Neural cell (in vitro differentiated cells): ENCODE results near the gene PAX6. TPM values are rescaled to one million over a fixed set of nuclear protein-coding genes. Genes with fewer than 3 reads are reported as not detected.
A peak's percentile ranks its signal among the peaks of the same experiment; 100 is the strongest.

Experiments
- H2AFZ ChIP-seq: fragments of 200-600, 300-800 bp; sonication (generic), shearing (Covaris generic); 2 replicates; pipeline ENCODE4 v1.6.0; 2014; ENCODE audit warnings: low read depth, mild to moderate bottlenecking, antibody characterized with exemption, low read length, moderate library complexity
- H3F3A ChIP-seq: fragments of 200-600 bp; shearing (Covaris generic); 2 replicates; pipeline ENCODE4 v1.6.1; 2016; ENCODE audit warnings: mild to moderate bottlenecking, moderate library complexity, mixed read lengths, antibody characterized with exemption, low read length; ENCODE audit not compliant: insufficient read depth, poor library complexity, severe bottlenecking
- H3K27ac ChIP-seq: fragments of 200-600, 300-800 bp; sonication (generic), shearing (Covaris generic); 2 replicates; pipeline ENCODE4 v1.5.1; 2014; ENCODE audit warnings: mild to moderate bottlenecking, low read length, moderate library complexity
- H3K27me3 ChIP-seq: fragments of 300-800, 200-600 bp; sonication (generic), shearing (Covaris generic); 2 replicates; pipeline ENCODE4 v1.6.0; 2014; ENCODE audit warnings: mild to moderate bottlenecking, low read depth, low read length, moderate library complexity; ENCODE audit not compliant: insufficient read depth
- H3K36me3 ChIP-seq: fragments of 300-800, 200-600 bp; sonication (generic), shearing (Covaris generic); 2 replicates; pipeline ENCODE4 v1.5.1; 2014; ENCODE audit warnings: mild to moderate bottlenecking, antibody characterized with exemption, low read length, moderate library complexity; ENCODE audit not compliant: insufficient read depth
- H3K4me2 ChIP-seq: fragments of 300-800, 200-600 bp; sonication (generic), shearing (Covaris generic); 2 replicates; pipeline ENCODE4 v1.6.0; 2014; ENCODE audit warnings: mild to moderate bottlenecking, low read length
- H3K4me3 ChIP-seq: fragments of 300-800, 200-600 bp; sonication (generic), shearing (Covaris generic); 2 replicates; pipeline ENCODE4 v1.5.1; 2014; ENCODE audit warnings: mild to moderate bottlenecking, low read length, moderate library complexity
- H3K79me2 ChIP-seq: fragments of 200-600 bp; shearing (Covaris generic); replicated peaks from 2 replicates; pipeline ENCODE4 v1.6.0; 2014; ENCODE audit warnings: mild to moderate bottlenecking, low read length, moderate library complexity; ENCODE audit not compliant: insufficient read depth
- H3K9ac ChIP-seq: fragments of 300-800, 200-600 bp; sonication (generic), shearing (Covaris generic); 2 replicates; pipeline ENCODE4 v1.6.1; 2016; ENCODE audit warnings: mild to moderate bottlenecking, low read length, mixed read lengths
- H3K9me2 ChIP-seq: fragments of 200-600 bp; shearing (Covaris generic); 2 replicates; pipeline ENCODE4 v1.6.1; 2016; ENCODE audit warnings: mild to moderate bottlenecking, low read length, mixed read lengths; ENCODE audit not compliant: insufficient read depth
- H3K9me3 ChIP-seq: fragments of 200-600, 300-800 bp; sonication (generic), shearing (Covaris generic); 2 replicates; pipeline ENCODE4 v1.6.1; 2016; ENCODE audit warnings: mild to moderate bottlenecking, mixed run types, low read length, moderate library complexity, mixed read lengths
- H4K20me1 ChIP-seq: fragments of 200-600 bp; shearing (Covaris generic); 2 replicates; pipeline ENCODE4 v1.6.1; 2016; ENCODE audit warnings: mild to moderate bottlenecking, mixed run types; ENCODE audit not compliant: insufficient read depth
- EP300 ChIP-seq: fragments of 450-650 bp; conservative IDR thresholded peaks from 2 replicates; pipeline ENCODE4 v1.6.1; 2014; ENCODE audit warnings: antibody characterized with exemption, mild to moderate bottlenecking, moderate library complexity; ENCODE audit not compliant: poor library complexity, severe bottlenecking
- EZH2 ChIP-seq: fragments of 200-600, 300-800 bp; shearing (Covaris generic), sonication (generic); IDR thresholded peaks from 2 replicates; pipeline ENCODE4 v1.6.1; 2014; ENCODE audit warnings: antibody characterized with exemption, low read length, borderline replicate concordance, mild to moderate bottlenecking; ENCODE audit not compliant: insufficient read depth, poor library complexity, severe bottlenecking
- MXI1 ChIP-seq: fragments of 450-650 bp; conservative IDR thresholded peaks from 2 replicates; pipeline ENCODE4 v1.6.1; 2014; ENCODE audit warnings: antibody characterized with exemption, mild to moderate bottlenecking; ENCODE audit not compliant: poor library complexity, severe bottlenecking
- POLR2AphosphoS5 ChIP-seq: IDR thresholded peaks from 2 replicates; pipeline ENCODE4 v1.6.1; 2012
- RAD21 ChIP-seq: fragments of 450-650 bp; conservative IDR thresholded peaks from 2 replicates; pipeline ENCODE4 v1.6.1; 2014; ENCODE audit warnings: antibody characterized with exemption, mild to moderate bottlenecking, moderate library complexity
- SMC3 ChIP-seq: fragments of 450-650 bp; conservative IDR thresholded peaks from 2 replicates; pipeline ENCODE4 v1.6.1; 2014; ENCODE audit warnings: antibody characterized with exemption, mild to moderate bottlenecking, moderate library complexity; ENCODE audit not compliant: poor library complexity
- TAF1 ChIP-seq: IDR thresholded peaks from 2 replicates; pipeline ENCODE4 v1.6.1; 2012; ENCODE audit warnings: low read depth
- polyA plus RNA-seq: library from polyadenylated mRNA; depleted of rRNA; stranded (reverse); fragments of >200 nt; gene quantifications from 2 replicates; pipeline ENCODE4 v1.2.3, GENCODE V29; 2014
- TF ChIP-seq, protein P1 (sequence below): fragments of 450-650 bp; IDR thresholded peaks from 2 replicates; pipeline ENCODE4 v1.5.1; 2014; ENCODE audit warnings: antibody characterized with exemption, mild to moderate bottlenecking, moderate library complexity; ENCODE audit not compliant: poor library complexity, severe bottlenecking
- TF ChIP-seq, protein P2 (sequence below): IDR thresholded peaks from 2 replicates; pipeline ENCODE4 v1.6.1; 2012; ENCODE audit warnings: borderline replicate concordance

PAX6 gene
- polyA plus RNA-seq, 1 donor from 2014 or later, result 74.7 TPM

DNA sequence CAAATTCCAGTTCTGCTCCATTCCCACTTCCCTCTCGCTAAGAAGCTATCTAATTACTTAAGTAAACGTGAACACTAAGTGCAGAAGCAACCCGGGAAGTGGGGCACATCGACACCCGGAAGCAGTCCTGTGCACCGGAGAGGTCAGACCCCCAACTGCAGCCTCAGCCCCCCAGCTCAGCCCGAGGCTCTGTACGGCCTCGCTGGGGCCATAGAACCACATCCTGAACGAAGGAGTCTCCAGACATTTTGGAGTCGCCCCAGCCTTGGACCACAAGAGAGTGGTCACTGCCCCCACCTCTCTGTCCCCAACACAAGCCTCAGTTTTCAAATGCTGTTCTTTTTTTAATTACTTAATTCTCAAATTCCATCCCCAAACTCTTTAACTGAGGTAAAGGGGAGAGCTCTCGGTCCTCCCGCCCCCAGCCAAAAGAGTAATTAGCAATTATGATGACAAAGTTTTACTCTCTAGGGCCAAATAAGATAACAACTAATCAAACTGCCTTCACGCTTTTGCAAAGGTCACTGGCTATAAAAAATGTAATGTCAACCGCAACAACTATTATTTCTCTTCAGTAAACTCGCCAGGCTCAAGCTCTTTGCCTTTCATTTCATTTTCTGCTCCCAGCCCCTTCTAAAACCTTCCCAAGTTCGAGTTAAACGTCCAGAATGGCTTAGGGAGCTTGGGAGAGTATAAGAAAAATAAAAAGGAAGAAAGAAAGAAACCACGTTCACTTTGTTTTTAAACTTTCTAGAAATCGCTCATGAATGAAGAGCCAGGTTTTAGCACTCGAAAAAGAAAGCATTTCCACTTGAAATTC lies 2.2 kb downstream of the PAX6 start (continued):
- TF ChIP-seq, protein P1, sequence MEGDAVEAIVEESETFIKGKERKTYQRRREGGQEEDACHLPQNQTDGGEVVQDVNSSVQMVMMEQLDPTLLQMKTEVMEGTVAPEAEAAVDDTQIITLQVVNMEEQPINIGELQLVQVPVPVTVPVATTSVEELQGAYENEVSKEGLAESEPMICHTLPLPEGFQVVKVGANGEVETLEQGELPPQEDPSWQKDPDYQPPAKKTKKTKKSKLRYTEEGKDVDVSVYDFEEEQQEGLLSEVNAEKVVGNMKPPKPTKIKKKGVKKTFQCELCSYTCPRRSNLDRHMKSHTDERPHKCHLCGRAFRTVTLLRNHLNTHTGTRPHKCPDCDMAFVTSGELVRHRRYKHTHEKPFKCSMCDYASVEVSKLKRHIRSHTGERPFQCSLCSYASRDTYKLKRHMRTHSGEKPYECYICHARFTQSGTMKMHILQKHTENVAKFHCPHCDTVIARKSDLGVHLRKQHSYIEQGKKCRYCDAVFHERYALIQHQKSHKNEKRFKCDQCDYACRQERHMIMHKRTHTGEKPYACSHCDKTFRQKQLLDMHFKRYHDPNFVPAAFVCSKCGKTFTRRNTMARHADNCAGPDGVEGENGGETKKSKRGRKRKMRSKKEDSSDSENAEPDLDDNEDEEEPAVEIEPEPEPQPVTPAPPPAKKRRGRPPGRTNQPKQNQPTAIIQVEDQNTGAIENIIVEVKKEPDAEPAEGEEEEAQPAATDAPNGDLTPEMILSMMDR, result no peak
- TF ChIP-seq TAF1 (no peak), POLR2AphosphoS5 (no peak)

DNA sequence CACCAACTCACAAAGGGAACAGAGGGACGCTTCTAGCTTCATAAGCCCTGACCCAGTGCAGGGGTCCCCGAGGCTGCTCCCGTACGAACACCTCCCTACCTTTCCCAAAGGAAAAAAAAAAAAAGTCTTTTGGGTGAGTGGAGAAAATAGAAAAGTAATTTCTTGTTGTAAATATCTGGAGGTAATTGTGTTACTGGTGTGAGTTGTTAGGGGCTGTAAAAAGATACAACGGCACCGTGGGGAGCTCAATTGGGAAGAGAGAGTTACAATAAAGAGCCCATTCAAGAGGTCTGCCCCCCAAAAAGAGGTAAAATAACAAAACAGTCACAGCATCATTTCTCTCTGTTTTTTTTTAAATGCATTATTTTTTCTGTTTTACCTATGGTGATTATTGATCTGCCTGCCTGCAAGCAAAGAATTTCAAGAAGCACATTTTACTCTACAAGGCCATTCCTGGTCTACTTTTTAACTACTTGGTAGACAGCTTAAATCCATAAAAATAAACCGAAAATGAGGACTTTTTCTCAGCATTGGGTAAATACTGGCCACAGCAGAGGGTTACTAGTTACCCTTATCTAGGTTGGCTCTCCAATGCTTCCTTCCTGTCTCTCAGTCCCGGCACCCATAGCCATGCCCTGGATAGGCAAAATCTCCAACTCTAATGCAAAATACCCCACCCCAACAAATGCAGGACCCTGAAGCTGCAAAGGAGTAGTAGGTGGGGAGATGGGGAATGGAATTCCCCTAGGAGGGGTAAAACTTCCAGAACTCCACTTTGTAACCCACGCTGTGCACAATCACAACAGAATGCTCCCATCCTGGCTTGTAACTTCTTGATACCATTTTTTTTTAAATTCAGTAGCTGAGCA lies 3.1 kb downstream of the PAX6 start:
- Histone ChIP-seq H3K79me2 (peaks cover 66% of the 10 kb centered on the region), H4K20me1 (no peaks in the 10 kb centered on the region), H3K4me2 (peak overlapping the region; percentile 68), H3K27me3 (peaks cover 56% of the 10 kb centered on the region), H3F3A (peaks cover 18% of the 10 kb centered on the region), H3K9ac (peak overlapping the region; percentile 77), H3K4me3 (peak overlapping the region; percentile 97), H3K9me3 (no peaks in the 10 kb centered on the region), H3K36me3 (no peaks in the 10 kb centered on the region), H2AFZ (no peak overlapping the region), H3K27ac (peak overlapping the region; percentile 73), H3K9me2 (no peaks in the 10 kb centered on the region)
- TF ChIP-seq MXI1 (no peak), EZH2 (no peak)
- TF ChIP-seq, protein P1, result no peak

DNA sequence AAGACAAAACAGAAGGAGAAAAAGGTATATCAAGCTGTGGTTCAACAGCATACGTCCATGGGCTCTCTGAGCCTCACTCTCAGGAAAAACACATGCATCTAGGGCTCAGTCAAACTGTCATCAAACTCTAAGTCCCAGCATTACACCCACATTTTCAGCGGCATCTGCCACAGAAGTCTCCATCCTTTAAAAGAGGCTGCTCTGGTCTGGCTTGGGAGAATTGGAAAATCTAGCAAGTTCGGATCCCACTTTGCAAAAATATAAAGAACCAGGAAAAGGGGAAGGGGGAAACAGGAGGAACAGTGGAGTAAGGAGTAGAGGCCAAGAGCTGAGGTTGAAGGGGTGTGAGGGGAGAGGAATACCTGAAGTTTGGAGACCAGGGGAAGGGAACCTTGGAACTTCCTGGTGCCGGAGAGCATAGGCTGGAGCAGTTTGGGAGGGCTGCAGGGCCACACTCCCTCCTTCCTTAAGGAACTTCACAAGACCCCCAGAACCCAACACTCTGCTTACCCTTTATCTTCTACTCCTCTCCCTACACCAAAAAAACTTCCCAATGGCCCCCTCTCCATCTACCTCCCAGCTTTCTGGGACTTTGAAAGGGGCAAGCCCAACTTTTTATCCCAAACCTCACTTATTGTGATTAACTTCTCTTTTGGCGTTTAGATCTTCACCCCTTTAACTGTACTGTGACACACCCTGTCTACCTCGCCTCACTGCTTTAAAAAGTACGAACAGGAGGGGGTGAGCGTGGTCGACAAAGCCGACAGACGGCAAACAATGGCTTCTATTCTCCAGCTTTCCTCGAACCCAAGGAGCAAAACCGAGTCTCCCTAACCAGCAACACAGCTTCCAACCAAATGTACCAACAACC lies 4.0 kb downstream of the PAX6 start:
- Histone ChIP-seq H2AFZ (no peak overlapping the region), H4K20me1 (no peaks in the 10 kb centered on the region), H3K9me3 (no peaks in the 10 kb centered on the region), H3K9me2 (no peaks in the 10 kb centered on the region), H3K27me3 (peaks cover 48% of the 10 kb centered on the region), H3F3A (peaks cover 18% of the 10 kb centered on the region), H3K27ac (no peak overlapping the region), H3K4me3 (peak overlapping the region; percentile 97), H3K36me3 (no peaks in the 10 kb centered on the region), H3K79me2 (peaks cover 72% of the 10 kb centered on the region), H3K4me2 (peak overlapping the region; percentile 68), H3K9ac (peak overlapping the region; percentile 77)
- TF ChIP-seq, protein P1, result no peak
- TF ChIP-seq, protein P2, sequence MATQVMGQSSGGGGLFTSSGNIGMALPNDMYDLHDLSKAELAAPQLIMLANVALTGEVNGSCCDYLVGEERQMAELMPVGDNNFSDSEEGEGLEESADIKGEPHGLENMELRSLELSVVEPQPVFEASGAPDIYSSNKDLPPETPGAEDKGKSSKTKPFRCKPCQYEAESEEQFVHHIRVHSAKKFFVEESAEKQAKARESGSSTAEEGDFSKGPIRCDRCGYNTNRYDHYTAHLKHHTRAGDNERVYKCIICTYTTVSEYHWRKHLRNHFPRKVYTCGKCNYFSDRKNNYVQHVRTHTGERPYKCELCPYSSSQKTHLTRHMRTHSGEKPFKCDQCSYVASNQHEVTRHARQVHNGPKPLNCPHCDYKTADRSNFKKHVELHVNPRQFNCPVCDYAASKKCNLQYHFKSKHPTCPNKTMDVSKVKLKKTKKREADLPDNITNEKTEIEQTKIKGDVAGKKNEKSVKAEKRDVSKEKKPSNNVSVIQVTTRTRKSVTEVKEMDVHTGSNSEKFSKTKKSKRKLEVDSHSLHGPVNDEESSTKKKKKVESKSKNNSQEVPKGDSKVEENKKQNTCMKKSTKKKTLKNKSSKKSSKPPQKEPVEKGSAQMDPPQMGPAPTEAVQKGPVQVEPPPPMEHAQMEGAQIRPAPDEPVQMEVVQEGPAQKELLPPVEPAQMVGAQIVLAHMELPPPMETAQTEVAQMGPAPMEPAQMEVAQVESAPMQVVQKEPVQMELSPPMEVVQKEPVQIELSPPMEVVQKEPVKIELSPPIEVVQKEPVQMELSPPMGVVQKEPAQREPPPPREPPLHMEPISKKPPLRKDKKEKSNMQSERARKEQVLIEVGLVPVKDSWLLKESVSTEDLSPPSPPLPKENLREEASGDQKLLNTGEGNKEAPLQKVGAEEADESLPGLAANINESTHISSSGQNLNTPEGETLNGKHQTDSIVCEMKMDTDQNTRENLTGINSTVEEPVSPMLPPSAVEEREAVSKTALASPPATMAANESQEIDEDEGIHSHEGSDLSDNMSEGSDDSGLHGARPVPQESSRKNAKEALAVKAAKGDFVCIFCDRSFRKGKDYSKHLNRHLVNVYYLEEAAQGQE, result no peak
- TF ChIP-seq EZH2 (no peak), MXI1 (no peak), TAF1 (no peak), RAD21 (no peak), POLR2AphosphoS5 (no peak), EP300 (no peak), SMC3 (no peak)
